Endothelial cell of umbilical vein (primary cell): Measurements from ENCODE around the gene USF2. TPM values are rescaled to one million over a fixed set of nuclear protein-coding genes. Genes with fewer than 3 reads are reported as not detected.

Experiments
- BruUV-seq: library from RNA; stranded (reverse); fragments of 400-500 nt; replicated peaks from 2 replicates; lab custom pipeline; 2021; lab: Mats Ljungman, UMichigan
- CTCF ChIA-PET: fragments of 300-600, 350-600 bp; sonication (Branson Sonifier 250); formaldehyde crosslinking; loops from one replicate; lab custom pipeline; 2021; ENCODE audit warnings: antibody characterized with exemption, inconsistent platforms; lab: Charles Lee
- POLR2A ChIA-PET: fragments of 300-600, 350-600 bp; sonication (Branson Sonifier 250); formaldehyde crosslinking; loops from one replicate; lab custom pipeline; 2021; ENCODE audit warnings: antibody characterized with exemption, inconsistent platforms; lab: Charles Lee
- DNase-seq: peaks from one replicate; pipeline ENCODE4 v3.0.0-alpha.2; 2011; ENCODE audit warnings: low read depth, low spot score
- FAIRE-seq: peaks from 2 replicates; lab custom pipeline; 2011; peaks lifted over from hg19 to GRCh38; lab: Jason Lieb, UNC
- H2AFZ ChIP-seq: 2 replicates; pipeline ENCODE4 v1.6.0; 2012; ENCODE audit warnings: low read depth, low read length, control low read depth, inconsistent platforms
- H3K27ac ChIP-seq: 2 replicates; pipeline ENCODE4 v1.5.1; 2011; ENCODE audit warnings: low read depth, mild to moderate bottlenecking, control low read depth, low read length, moderate library complexity; ENCODE audit not compliant: insufficient read depth
- H3K27me3 ChIP-seq, 2 experiments: 2 replicates each; pipeline versions ENCODE4 v1.6.0 to v1.6.1; 2011; ENCODE audit warnings: low read length in 2 of 2, mixed read lengths in 1 of 2; ENCODE audit not compliant: control insufficient read depth in 2 of 2, insufficient read depth in 2 of 2
- H3K36me3 ChIP-seq, 2 experiments: 2 replicates in 1 of 2; 3 replicates in 1 of 2; pipeline ENCODE4 v1.5.1; 2011; ENCODE audit warnings: low read length in 2 of 2, mild to moderate bottlenecking in 1 of 2, moderate library complexity in 1 of 2; ENCODE audit not compliant: control insufficient read depth in 2 of 2, insufficient read depth in 2 of 2; ENCODE audit errors: extremely low read depth in 1 of 2
- H3K4me1 ChIP-seq: 3 replicates; pipeline ENCODE4 v1.5.1; 2011; ENCODE audit warnings: mild to moderate bottlenecking, low read length; ENCODE audit not compliant: control insufficient read depth, insufficient read depth; ENCODE audit errors: extremely low read depth
- H3K4me2 ChIP-seq: 2 replicates; pipeline ENCODE4 v1.6.1; 2011; ENCODE audit warnings: low read length, control low read depth, mixed read lengths; ENCODE audit not compliant: insufficient read depth
- H3K4me3 ChIP-seq, 3 experiments: fragments of 200-600 bp in 1 of 3; sonication (generic), shearing (Covaris generic) in 1 of 3; replicated peaks in 1 of 3; 2 replicates each; pipeline ENCODE4 v1.5.1; 2011 to 2016; ENCODE audit warnings: control low read depth in 3 of 3, low read length in 3 of 3, mild to moderate bottlenecking in 2 of 3, inconsistent platforms in 1 of 3, low read depth in 1 of 3, moderate library complexity in 1 of 3; ENCODE audit not compliant: insufficient read depth in 1 of 3
- H3K79me2 ChIP-seq: 2 replicates; pipeline ENCODE4 v1.6.0; 2012; ENCODE audit warnings: low read length, inconsistent platforms; ENCODE audit not compliant: control insufficient read depth, insufficient read depth
- H3K9ac ChIP-seq: replicated peaks from 2 replicates; pipeline ENCODE3; 2011; ENCODE audit warnings: low read length, control low read depth; ENCODE audit not compliant: insufficient read depth; ENCODE audit errors: extremely low read depth
- H3K9me1 ChIP-seq: replicated peaks from 3 replicates; pipeline ENCODE4 v1.6.0; 2011; ENCODE audit warnings: mild to moderate bottlenecking, low read length; ENCODE audit not compliant: control insufficient read depth, insufficient read depth; ENCODE audit errors: extremely low read depth
- H3K9me3 ChIP-seq: replicated peaks from 2 replicates; pipeline ENCODE4 v1.5.1; 2012; ENCODE audit warnings: low read length, inconsistent platforms; ENCODE audit not compliant: control insufficient read depth, insufficient read depth
- H4K20me1 ChIP-seq: replicated peaks from 2 replicates; pipeline ENCODE3; 2011; ENCODE audit warnings: mild to moderate bottlenecking, low read length; ENCODE audit not compliant: control insufficient read depth, insufficient read depth; ENCODE audit errors: extremely low read depth
- CTCF ChIP-seq, 2 donors: IDR thresholded peaks; 1 replicate in 1 of 2; 2 replicates in 1 of 2; pipeline ENCODE4 v1.5.1; 2011; ENCODE audit warnings: low read length in 2 of 2, mild to moderate bottlenecking in 2 of 2, moderate library complexity in 2 of 2, control low read depth in 1 of 2, inconsistent platforms in 1 of 2, low read depth in 1 of 2; ENCODE audit not compliant: insufficient read depth in 1 of 2; ENCODE audit errors: extremely low read depth in 1 of 2
- EZH2 ChIP-seq: IDR thresholded peaks from 2 replicates; pipeline ENCODE4 v1.6.1; 2012; ENCODE audit warnings: borderline replicate concordance, low read depth, mild to moderate bottlenecking, moderate library complexity, low read length, inconsistent platforms; ENCODE audit not compliant: severe bottlenecking
- FOS ChIP-seq: IDR thresholded peaks from 2 replicates; pipeline ENCODE4 v1.6.1; 2011; ENCODE audit warnings: mild to moderate bottlenecking, low read length, moderate library complexity, borderline replicate concordance; ENCODE audit not compliant: insufficient read depth
- GATA2 ChIP-seq: IDR thresholded peaks from 2 replicates; pipeline ENCODE4 v1.7.0; 2011; ENCODE audit warnings: low read depth, mild to moderate bottlenecking, moderate library complexity, mixed read lengths, low read length; ENCODE audit not compliant: insufficient read length, insufficient read depth
- JUN ChIP-seq: IDR thresholded peaks from 2 replicates; pipeline ENCODE4 v1.6.1; 2011; ENCODE audit warnings: borderline replicate concordance, low read depth; ENCODE audit not compliant: insufficient read length, insufficient read depth
- MAX ChIP-seq: IDR thresholded peaks from 2 replicates; pipeline ENCODE4 v1.6.1; 2011; ENCODE audit not compliant: insufficient read depth, insufficient read length
- MYC ChIP-seq: IDR thresholded peaks from one replicate; pipeline ENCODE4 v1.6.1; 2011; ENCODE audit warnings: mild to moderate bottlenecking, low read depth, low read length
- POLR2A ChIP-seq: IDR thresholded peaks from 2 replicates; pipeline ENCODE4 v1.6.1; 2012; ENCODE audit warnings: low read depth, mild to moderate bottlenecking, control low read depth, low read length
- POLR2AphosphoS5 ChIP-seq: IDR thresholded peaks from 2 replicates; pipeline ENCODE4 v1.6.1; 2012; ENCODE audit warnings: low read depth, mild to moderate bottlenecking, control low read depth, low read length, moderate library complexity; ENCODE audit not compliant: insufficient read depth
- dilution Hi-C: fragments of 300-500 bp; cut with MboI; formaldehyde crosslinking; loops from one replicate; pipeline ENCODE4 v1.15.0; 2019; ENCODE audit warnings: low sequenced_read_pairs; ENCODE audit not compliant: extremely low pct_ligation_motif_present
- intact Hi-C: fragments of 100-400 bp; cut with micrococcal nuclease; formaldehyde crosslinking; loops from one replicate; pipeline ENCODE4 v1.10.0; 2022
- polyA plus RNA-seq, 4 experiments: library from polyadenylated mRNA; depleted of rRNA in 3 of 4; stranded (reverse) in 3 of 4; unstranded in 1 of 4; fragments of >200 nt; gene quantifications; 2 replicates each; pipeline versions ENCODE4 v1.2.1 to v1.2.3, GENCODE V29; 2011 to 2012; ENCODE audit warnings: missing spikeins in 1 of 4
- total RNA-seq: library from RNA; stranded (reverse); gene quantifications from 2 replicates; pipeline ENCODE4 v1.2.3, GENCODE V29; 2021

USF2 gene
- total and polyA plus RNA-seq, 2 donors (not counting 3 experiments of a cell fraction or from before 2014, with no cell fraction given), result 75.0 to 76.8 TPM

- H3K4me2 ChIP-seq, result no peak overlapping the region
- H3K79me2 ChIP-seq, result no peaks in the 10 kb centered on the region
- H2AFZ ChIP-seq, result no peak overlapping the region
- H3K9me3 ChIP-seq, result no peaks in the 10 kb centered on the region
- no TSS peak for BruUV-seq
- H3K27ac ChIP-seq, result no peak overlapping the region
- no peak overlapping the region for H3K9ac ChIP-seq
- H3K9me1 ChIP-seq, result no peaks in the 10 kb centered on the region
- CTCF ChIA-PET, result no interaction called here
- TF ChIP-seq EZH2 (no peak), MAX (no peak), JUN (no peak), GATA2 (no peak), POLR2AphosphoS5 (no peak), POLR2A (no peak), MYC (no peak), CTCF (IDR thresholded peaks at IDR 0.05; ENCODE audit: extremely low read depth in 1 of 2, insufficient read depth in 1 of 2, low read depth in 1 of 2, low read length in 2 of 2) (no peak), FOS (no peak)
- FAIRE-seq (no peak), DNase-seq (no peak)
- H3K4me1 ChIP-seq, result no peaks in the 10 kb centered on the region
- POLR2A ChIA-PET, result no interaction called here
- no peaks in the 10 kb centered on the region for H3K36me3 ChIP-seq
- H4K20me1 ChIP-seq, result no peaks in the 10 kb centered on the region
- dilution Hi-C loops (no loop called here), intact Hi-C loops (no loop called here)
- peaks cover 0 to 2% of the 10 kb centered on the region in 2 experiments for H3K27me3 ChIP-seq
- H3K4me3 ChIP-seq, result no peak overlapping the region
Observed at GRCh38 chr19:35226748-35227147, 42.0 kb upstream of the USF2 start.
